CD14-positive monocyte (primary cell): ENCODE data around the gene BAG1. TPM values are rescaled to one million over a fixed set of nuclear protein-coding genes. Genes with fewer than 3 reads are reported as not detected.

Experiments used
- DNase-seq, 3 donors: peaks; one replicate each; pipeline ENCODE4 v3.0.0-alpha.2; 2011 to 2022
- H2AFZ ChIP-seq: 2 replicates; pipeline ENCODE4 v1.6.0; 2012; ENCODE audit warnings: mild to moderate bottlenecking, low read depth, low read length, inconsistent platforms; ENCODE audit not compliant: insufficient read depth, poor library complexity, severe bottlenecking
- H3K27ac ChIP-seq, 2 donors: 1 replicate in 1 of 2; 2 replicates in 1 of 2; pipeline ENCODE4 v1.5.1; 2012 to 2013; ENCODE audit warnings: low read length in 2 of 2, control low read depth in 1 of 2, inconsistent platforms in 1 of 2, low read depth in 1 of 2, mild to moderate bottlenecking in 1 of 2
- H3K27me3 ChIP-seq, 2 donors: one replicate each; pipeline versions ENCODE4 v1.6.0 to v1.6.1; 2011 to 2013; ENCODE audit warnings: low read length in 2 of 2; ENCODE audit not compliant: control insufficient read depth in 2 of 2, insufficient read depth in 2 of 2
- H3K36me3 ChIP-seq, 2 donors: replicated peaks in 1 of 2; 1 replicate in 1 of 2; 2 replicates in 1 of 2; pipeline versions ENCODE4 v1.5.1 to v1.6.1; 2012 to 2013; ENCODE audit warnings: low read length in 2 of 2, control low read depth in 1 of 2, inconsistent platforms in 1 of 2, mild to moderate bottlenecking in 1 of 2; ENCODE audit not compliant: insufficient read depth in 2 of 2, control insufficient read depth in 1 of 2
- H3K4me1 ChIP-seq, 2 donors: 1 replicate in 1 of 2; 2 replicates in 1 of 2; pipeline versions ENCODE4 v1.5.1 to v1.6.1; 2012 to 2013; ENCODE audit warnings: low read length in 2 of 2, control low read depth in 1 of 2, inconsistent platforms in 1 of 2, mild to moderate bottlenecking in 1 of 2, moderate library complexity in 1 of 2; ENCODE audit not compliant: insufficient read depth in 2 of 2, control insufficient read depth in 1 of 2
- H3K4me2 ChIP-seq: replicated peaks from 2 replicates; pipeline ENCODE3; 2012; ENCODE audit warnings: low read length, moderate library complexity, mild to moderate bottlenecking; ENCODE audit not compliant: poor library complexity, severe bottlenecking; ENCODE audit errors: extremely low read depth
- H3K4me3 ChIP-seq, 3 experiments: fragments of 200-600 bp in 1 of 3; sonication (generic) in 1 of 3; replicated peaks in 1 of 3; 1 replicate in 2 of 3; 2 replicates in 1 of 3; pipeline ENCODE4 v1.5.1; 2011 to 2013; ENCODE audit warnings: low read length in 3 of 3, mild to moderate bottlenecking in 3 of 3, control low read depth in 2 of 3, low read depth in 2 of 3, inconsistent platforms in 1 of 3, moderate library complexity in 1 of 3
- H3K79me2 ChIP-seq: 2 replicates; pipeline ENCODE4 v1.6.0; 2012; ENCODE audit warnings: mild to moderate bottlenecking, control low read depth, inconsistent platforms, low read length, moderate library complexity; ENCODE audit not compliant: insufficient read depth
- H3K9ac ChIP-seq: 2 replicates; pipeline ENCODE4 v1.6.0; 2017; ENCODE audit warnings: low read length, mild to moderate bottlenecking; ENCODE audit not compliant: insufficient read depth, poor library complexity, severe bottlenecking
- H3K9me3 ChIP-seq, 2 donors: replicated peaks in 1 of 2; 1 replicate in 1 of 2; 2 replicates in 1 of 2; pipeline versions ENCODE4 v1.5.1 to v1.6.1; 2012 to 2013; ENCODE audit warnings: low read length in 2 of 2, control low read depth in 1 of 2; ENCODE audit not compliant: control insufficient read depth in 1 of 2, insufficient read depth in 1 of 2
- H4K20me1 ChIP-seq: 2 replicates; pipeline ENCODE4 v1.6.0; 2012; ENCODE audit warnings: mild to moderate bottlenecking, low read length, control low read depth, moderate library complexity; ENCODE audit not compliant: insufficient read depth
- H3K27ac Mint-ChIP-seq, 7 donors: one replicate each; pipeline ENCODE4 v1.8.0; 2020; ENCODE audit warnings: mild to moderate bottlenecking in 7 of 7, mixed read lengths in 7 of 7, moderate library complexity in 6 of 7, inconsistent platforms in 2 of 7
- H3K27me3 Mint-ChIP-seq, 3 donors: one replicate each; pipeline ENCODE4 v1.8.0; 2021 to 2022; ENCODE audit warnings: low read depth in 3 of 3, mild to moderate bottlenecking in 3 of 3, mixed read lengths in 3 of 3, moderate library complexity in 3 of 3, inconsistent platforms in 1 of 3
- H3K36me3 Mint-ChIP-seq, 2 donors: one replicate each; pipeline ENCODE4 v1.8.0; 2020; ENCODE audit warnings: mixed read lengths in 2 of 2, inconsistent platforms in 1 of 2, mild to moderate bottlenecking in 1 of 2
- H3K4me1 Mint-ChIP-seq: one replicate; pipeline ENCODE4 v1.8.0; 2020; ENCODE audit warnings: mild to moderate bottlenecking, mixed read lengths
- H3K4me3 Mint-ChIP-seq, 2 donors: one replicate each; pipeline ENCODE4 v1.8.0; 2020; ENCODE audit warnings: mild to moderate bottlenecking in 2 of 2, mixed read lengths in 2 of 2, moderate library complexity in 1 of 2
- H3K9me3 Mint-ChIP-seq, 7 donors: one replicate each; pipeline ENCODE4 v1.8.0; 2020 to 2022; ENCODE audit warnings: mixed read lengths in 7 of 7, mild to moderate bottlenecking in 6 of 7, moderate library complexity in 6 of 7, inconsistent platforms in 2 of 7
- WGBS: methylation state at CpG from one replicate; pipeline ENCODE4 v1.1.5; 2013; ENCODE audit warnings: missing lambda C conversion rate; ENCODE audit not compliant: insufficient coverage; 5-methylcytosine and 5-hydroxymethylcytosine counted together
- intact Hi-C, 2 donors: fragments of 100-400 bp; cut with micrococcal nuclease; formaldehyde crosslinking; loops; one replicate each; pipeline versions ENCODE4 v1.15.0 to v1.15.1; 2023
- polyA plus RNA-seq, 3 donors: library from polyadenylated mRNA; depleted of rRNA in 1 of 3; unstranded in 2 of 3; stranded (reverse) in 1 of 3; fragments of 300-500 nt in 2 of 3; fragments of >200 nt in 1 of 3; fragmentation: Illumina TruSeq in 2 of 3; gene quantifications; 1 replicate in 2 of 3; 2 replicates in 1 of 3; pipeline ENCODE4 v1.2.3, GENCODE V29; 2012 to 2021
- TF ChIP-seq, protein P1 (sequence below): fragments of 200-600 bp; IDR thresholded peaks from one replicate; pipeline ENCODE4 v1.8.0; 2022; ENCODE audit warnings: antibody characterized with exemption, mild to moderate bottlenecking

The BAG1 gene
- polyA plus RNA-seq, 3 donors: 41.8 to 94.5 (median 93.6) TPM

DNA sequence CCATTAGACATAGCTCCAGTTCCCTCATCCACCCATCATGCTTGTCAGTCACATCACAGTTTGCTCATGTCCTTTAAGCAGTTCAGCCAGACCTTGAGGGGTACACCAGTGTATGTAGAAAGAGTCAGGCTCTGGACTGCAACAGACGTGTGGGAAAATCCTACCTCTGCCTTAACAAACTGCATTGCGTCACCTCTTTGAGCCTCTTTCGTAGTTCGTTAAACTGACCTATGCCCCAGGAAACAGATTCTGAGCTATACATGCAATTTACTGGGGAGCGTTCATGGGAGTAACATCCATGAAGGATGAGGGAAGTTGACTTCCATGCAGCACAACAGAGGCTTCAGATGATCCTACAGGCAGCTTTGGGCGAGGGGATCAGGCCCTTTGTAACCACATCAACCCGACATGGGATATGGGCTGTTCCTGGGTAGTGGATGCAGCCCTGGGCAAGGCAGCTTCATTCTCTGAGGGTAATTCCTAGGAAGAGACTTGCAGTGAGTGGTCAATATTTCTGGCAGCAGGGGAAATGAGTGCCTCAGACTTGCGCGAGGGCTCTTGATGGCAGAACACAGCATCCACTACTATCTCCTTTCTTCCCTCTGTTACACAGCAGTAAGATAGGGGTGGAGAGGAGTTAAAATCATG lies 20.2 kb downstream of the BAG1 start:
- Mint-ChIP-seq H3K27me3 (peaks cover 1 to 3% (median 2%) of the 10 kb centered on the region in 3 donors), H3K4me3 (no peak overlapping the region), H3K9me3 (no peaks in the 10 kb centered on the region), H3K27ac (peak overlapping the region in 2 of 7 donors; percentile 13 to 39), H3K36me3 (peaks cover 15 to 23% of the 10 kb centered on the region in 2 donors), H3K4me1 (peaks cover 3% of the 10 kb centered on the region)
- intact Hi-C loops: no loop called here
- Histone ChIP-seq H3K9me3 (no peaks in the 10 kb centered on the region), H4K20me1 (no peaks in the 10 kb centered on the region), H3K79me2 (no peaks in the 10 kb centered on the region), H3K4me2 (no peak overlapping the region), H3K4me1 (no peaks in the 10 kb centered on the region), H3K27me3 (no peaks in the 10 kb centered on the region), H3K9ac (no peak overlapping the region), H3K27ac (no peak overlapping the region), H2AFZ (no peak overlapping the region), H3K36me3 (peaks cover 6 to 17% of the 10 kb centered on the region in 2 donors), H3K4me3 (no peak overlapping the region)
- 85% methylated on average over 6 of the region's 9 CpGs for WGBS
- TF ChIP-seq, protein P1, sequence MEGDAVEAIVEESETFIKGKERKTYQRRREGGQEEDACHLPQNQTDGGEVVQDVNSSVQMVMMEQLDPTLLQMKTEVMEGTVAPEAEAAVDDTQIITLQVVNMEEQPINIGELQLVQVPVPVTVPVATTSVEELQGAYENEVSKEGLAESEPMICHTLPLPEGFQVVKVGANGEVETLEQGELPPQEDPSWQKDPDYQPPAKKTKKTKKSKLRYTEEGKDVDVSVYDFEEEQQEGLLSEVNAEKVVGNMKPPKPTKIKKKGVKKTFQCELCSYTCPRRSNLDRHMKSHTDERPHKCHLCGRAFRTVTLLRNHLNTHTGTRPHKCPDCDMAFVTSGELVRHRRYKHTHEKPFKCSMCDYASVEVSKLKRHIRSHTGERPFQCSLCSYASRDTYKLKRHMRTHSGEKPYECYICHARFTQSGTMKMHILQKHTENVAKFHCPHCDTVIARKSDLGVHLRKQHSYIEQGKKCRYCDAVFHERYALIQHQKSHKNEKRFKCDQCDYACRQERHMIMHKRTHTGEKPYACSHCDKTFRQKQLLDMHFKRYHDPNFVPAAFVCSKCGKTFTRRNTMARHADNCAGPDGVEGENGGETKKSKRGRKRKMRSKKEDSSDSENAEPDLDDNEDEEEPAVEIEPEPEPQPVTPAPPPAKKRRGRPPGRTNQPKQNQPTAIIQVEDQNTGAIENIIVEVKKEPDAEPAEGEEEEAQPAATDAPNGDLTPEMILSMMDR: no peak
- no peak for DNase-seq

DNA sequence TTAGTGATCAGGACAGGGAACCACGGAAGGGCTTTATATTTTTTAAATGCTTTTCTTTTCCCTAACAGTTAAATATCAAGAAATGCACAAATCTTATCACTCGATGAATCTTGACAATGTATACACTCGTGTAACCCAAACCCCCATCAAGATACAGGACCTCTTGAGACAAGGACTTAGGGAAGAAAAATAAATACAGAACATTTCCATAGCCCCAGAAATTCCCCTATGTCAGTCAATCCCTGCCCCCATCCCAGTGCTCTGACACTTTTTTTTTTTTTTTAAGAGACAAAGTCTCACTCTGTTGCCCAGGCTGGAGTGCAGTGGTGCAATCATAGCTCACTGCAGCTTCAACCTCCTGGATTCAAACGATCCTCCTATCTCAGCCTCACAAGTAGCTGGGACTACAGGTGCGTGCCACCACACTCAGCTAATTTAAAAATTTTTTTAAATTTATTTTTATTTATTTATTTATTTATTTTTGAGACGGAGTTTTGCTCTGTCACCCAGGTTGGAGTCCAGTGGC lies 21.8 kb downstream of the BAG1 start:
- Histone ChIP-seq H3K27ac (no peak overlapping the region), H3K9ac (no peak overlapping the region), H3K9me3 (no peaks in the 10 kb centered on the region), H3K27me3 (no peaks in the 10 kb centered on the region), H3K4me3 (no peak overlapping the region), H4K20me1 (no peaks in the 10 kb centered on the region), H3K4me2 (no peak overlapping the region), H3K4me1 (no peaks in the 10 kb centered on the region), H2AFZ (no peak overlapping the region), H3K79me2 (no peaks in the 10 kb centered on the region), H3K36me3 (peaks cover 0 to 2% of the 10 kb centered on the region in 2 donors)
- Mint-ChIP-seq H3K4me1 (peaks cover 3% of the 10 kb centered on the region), H3K27ac (no peak overlapping the region), H3K27me3 (peaks cover 1 to 3% (median 2%) of the 10 kb centered on the region in 3 donors), H3K9me3 (no peaks in the 10 kb centered on the region), H3K4me3 (no peak overlapping the region), H3K36me3 (peaks cover 5 to 8% of the 10 kb centered on the region in 2 donors)
- TF ChIP-seq, protein P1: no peak
- no CpG with 5 or more reads among the region's 6 CpGs for WGBS
- intact Hi-C loops: no loop called here
- DNase-seq: no peak
